ENCODE measurements around the gene HYDIN.

GRCh38 chr16:71205482-71206131 is 24.9 kb downstream of the HYDIN start:
- TF ChIP-seq CTCF (IDR thresholded peaks at IDR 0.05; ENCODE audit: poor library complexity) (no peak), EZH2 (IDR thresholded peaks at IDR 0.05; ENCODE audit: borderline replicate concordance) (no peak)
